Duodenal mucosa (tissue), 2 donors: ENCODE results near the gene BEST4.

Experiments used
- H3K27ac ChIP-seq: one replicate; pipeline ENCODE4 v1.7.0; 2013; ENCODE audit warnings: low read depth, low read length
- H3K27me3 ChIP-seq, 2 donors: one replicate each; pipeline ENCODE4 v1.7.0; 2013; ENCODE audit warnings: low read length in 2 of 2, control low read depth in 1 of 2; ENCODE audit not compliant: insufficient read depth in 2 of 2, control insufficient read depth in 1 of 2
- H3K36me3 ChIP-seq, 2 donors: one replicate each; pipeline ENCODE4 v1.7.0; 2013; ENCODE audit warnings: low read length in 2 of 2, control low read depth in 1 of 2; ENCODE audit not compliant: insufficient read depth in 2 of 2, control insufficient read depth in 1 of 2
- H3K4me1 ChIP-seq, 2 donors: one replicate each; pipeline ENCODE4 v1.7.0; 2013; ENCODE audit warnings: low read length in 2 of 2, control low read depth in 1 of 2; ENCODE audit not compliant: insufficient read depth in 2 of 2, control insufficient read depth in 1 of 2
- H3K4me3 ChIP-seq, 2 donors: one replicate each; pipeline ENCODE4 v1.7.0; 2013; ENCODE audit warnings: low read length in 2 of 2, low read depth in 1 of 2
- H3K9ac ChIP-seq, 2 donors: one replicate each; pipeline ENCODE4 v1.7.0; 2013; ENCODE audit warnings: low read length in 2 of 2, low read depth in 1 of 2
- H3K9me3 ChIP-seq, 2 donors: one replicate each; pipeline ENCODE4 v1.7.0; 2013; ENCODE audit warnings: low read length in 2 of 2, control low read depth in 1 of 2; ENCODE audit not compliant: control insufficient read depth in 1 of 2

BEST4 gene

GRCh38 chr1:44785501-44786137 is 2.4 kb downstream of the BEST4 start:
- Histone ChIP-seq H3K4me3 (peak overlapping the region; percentile 69), H3K9me3 (no peaks in the 10 kb centered on the region), H3K9ac (peak overlapping the region; percentile 5 to 63), H3K36me3 (peaks cover 6 to 10% of the 10 kb centered on the region in 2 donors), H3K4me1 (peaks cover 16 to 24% of the 10 kb centered on the region in 2 donors), H3K27me3 (no peaks in the 10 kb centered on the region), H3K27ac (no peak overlapping the region)

DNA sequence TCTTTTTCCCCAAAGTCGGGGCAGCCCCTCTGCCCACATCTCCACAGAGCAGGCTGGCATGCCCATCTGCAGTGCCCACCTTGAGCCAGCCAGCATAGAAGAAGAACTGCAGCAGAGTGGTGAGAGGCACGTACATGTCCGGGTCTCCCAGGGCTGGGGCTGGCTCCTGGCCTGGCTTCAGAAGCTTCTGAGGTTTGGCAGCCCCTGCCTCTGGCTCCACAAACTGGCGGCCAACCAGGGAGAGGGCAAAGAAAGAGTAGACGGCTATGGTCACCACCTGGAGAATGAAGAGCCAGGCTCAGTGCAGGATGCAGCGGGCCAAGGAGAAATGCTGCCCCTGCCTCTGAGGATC is 3.0 kb downstream of the BEST4 start:
- peaks cover 6 to 16% of the 10 kb centered on the region in 2 donors for H3K36me3 ChIP-seq
- H3K27ac ChIP-seq = no peak overlapping the region
- H3K4me1 ChIP-seq = peaks cover 16 to 24% of the 10 kb centered on the region in 2 donors
- no peak overlapping the region for H3K9ac ChIP-seq
- H3K4me3 ChIP-seq = peak overlapping the region in 1 of 2 donors; percentile 43
- H3K9me3 ChIP-seq = no peaks in the 10 kb centered on the region
- no peaks in the 10 kb centered on the region for H3K27me3 ChIP-seq

DNA sequence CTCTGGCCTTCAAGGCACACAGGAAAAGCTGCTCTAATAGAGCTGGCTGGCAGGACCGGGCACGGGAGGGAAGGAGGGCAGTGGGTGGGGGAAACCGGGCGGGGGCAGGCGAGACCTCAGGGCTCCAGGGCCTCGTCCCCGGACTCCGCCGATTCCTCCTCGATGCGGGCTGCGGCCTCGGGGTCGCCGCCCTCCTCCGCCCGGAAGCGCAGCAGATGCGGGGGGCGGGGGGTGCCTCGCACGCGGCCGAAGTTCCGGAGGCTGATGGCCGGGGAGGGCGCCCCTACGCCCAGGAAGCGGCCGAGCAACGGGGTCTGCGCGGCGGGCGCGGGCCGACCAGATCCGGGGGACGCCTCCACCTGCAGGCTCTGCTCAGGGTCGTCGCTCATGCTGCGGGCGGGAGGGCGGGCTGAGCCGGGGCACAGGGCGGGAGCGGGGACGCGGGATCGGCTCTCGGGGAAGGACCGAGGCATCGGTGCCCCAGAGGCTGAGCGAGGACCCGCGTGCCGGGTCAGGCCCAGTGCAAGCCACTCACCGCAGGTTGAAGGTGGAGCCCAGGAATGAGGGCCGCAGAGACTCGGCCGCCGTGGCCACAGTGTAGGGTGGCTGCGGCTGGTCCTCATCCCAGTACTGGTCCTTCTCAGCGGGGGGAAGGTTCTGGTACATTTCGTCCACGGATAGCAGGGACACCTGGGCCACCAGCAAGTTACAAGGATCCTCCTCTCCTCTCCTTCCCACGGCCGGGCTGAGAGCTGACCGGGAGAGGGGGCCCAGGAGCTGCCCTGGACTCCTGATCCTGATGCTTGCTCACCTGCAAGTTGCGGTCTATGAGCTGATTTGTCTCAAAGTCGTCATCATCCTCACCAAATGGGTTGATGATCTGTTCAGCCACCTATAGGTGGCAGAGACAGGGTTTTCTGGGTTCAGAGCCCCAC is 3.6 kb downstream of the BEST4 start:
- peak overlapping the region; percentile 55 to 61 for H3K4me3 ChIP-seq
- peaks cover 6 to 21% of the 10 kb centered on the region in 2 donors for H3K36me3 ChIP-seq
- H3K4me1 ChIP-seq = peaks cover 16 to 24% of the 10 kb centered on the region in 2 donors
- H3K9me3 ChIP-seq = no peaks in the 10 kb centered on the region
- peak overlapping the region; percentile 45 to 64 for H3K9ac ChIP-seq
- H3K27me3 ChIP-seq = no peaks in the 10 kb centered on the region
- H3K27ac ChIP-seq = no peak overlapping the region

DNA sequence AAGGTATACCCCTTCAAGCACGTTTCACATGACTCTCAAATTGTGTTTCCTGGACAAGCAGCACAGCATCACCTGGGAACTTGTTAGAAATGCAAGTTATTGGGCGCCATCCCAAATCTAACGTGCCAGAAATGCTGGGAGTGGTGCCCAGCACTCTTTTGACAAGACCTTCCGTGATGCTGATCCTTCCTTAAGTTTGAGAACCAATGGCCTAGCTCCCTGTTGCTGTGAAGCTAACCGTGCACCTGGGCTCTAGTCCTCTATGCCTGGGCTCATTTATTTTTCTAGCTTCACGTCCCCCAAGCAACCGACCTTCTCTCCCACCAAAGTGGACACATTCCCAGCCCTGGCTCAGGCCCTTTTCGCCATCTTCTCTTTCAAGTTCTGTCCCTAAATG is 4.3 kb downstream of the BEST4 start:
- Histone ChIP-seq H3K27ac (no peak overlapping the region), H3K9me3 (no peaks in the 10 kb centered on the region), H3K4me3 (peak overlapping the region; percentile 55 to 61), H3K27me3 (no peaks in the 10 kb centered on the region), H3K36me3 (peaks cover 10 to 27% of the 10 kb centered on the region in 2 donors), H3K9ac (peak overlapping the region; percentile 45 to 64), H3K4me1 (peaks cover 16 to 24% of the 10 kb centered on the region in 2 donors)

GRCh38 chr1:44780583-44781121 is 7.3 kb downstream of the BEST4 start:
- Histone ChIP-seq H3K27ac (no peak overlapping the region), H3K27me3 (no peaks in the 10 kb centered on the region), H3K9ac (no peak overlapping the region), H3K9me3 (no peaks in the 10 kb centered on the region), H3K4me3 (no peak overlapping the region), H3K4me1 (peaks cover 28 to 32% of the 10 kb centered on the region in 2 donors), H3K36me3 (peaks cover 15 to 49% of the 10 kb centered on the region in 2 donors)

DNA sequence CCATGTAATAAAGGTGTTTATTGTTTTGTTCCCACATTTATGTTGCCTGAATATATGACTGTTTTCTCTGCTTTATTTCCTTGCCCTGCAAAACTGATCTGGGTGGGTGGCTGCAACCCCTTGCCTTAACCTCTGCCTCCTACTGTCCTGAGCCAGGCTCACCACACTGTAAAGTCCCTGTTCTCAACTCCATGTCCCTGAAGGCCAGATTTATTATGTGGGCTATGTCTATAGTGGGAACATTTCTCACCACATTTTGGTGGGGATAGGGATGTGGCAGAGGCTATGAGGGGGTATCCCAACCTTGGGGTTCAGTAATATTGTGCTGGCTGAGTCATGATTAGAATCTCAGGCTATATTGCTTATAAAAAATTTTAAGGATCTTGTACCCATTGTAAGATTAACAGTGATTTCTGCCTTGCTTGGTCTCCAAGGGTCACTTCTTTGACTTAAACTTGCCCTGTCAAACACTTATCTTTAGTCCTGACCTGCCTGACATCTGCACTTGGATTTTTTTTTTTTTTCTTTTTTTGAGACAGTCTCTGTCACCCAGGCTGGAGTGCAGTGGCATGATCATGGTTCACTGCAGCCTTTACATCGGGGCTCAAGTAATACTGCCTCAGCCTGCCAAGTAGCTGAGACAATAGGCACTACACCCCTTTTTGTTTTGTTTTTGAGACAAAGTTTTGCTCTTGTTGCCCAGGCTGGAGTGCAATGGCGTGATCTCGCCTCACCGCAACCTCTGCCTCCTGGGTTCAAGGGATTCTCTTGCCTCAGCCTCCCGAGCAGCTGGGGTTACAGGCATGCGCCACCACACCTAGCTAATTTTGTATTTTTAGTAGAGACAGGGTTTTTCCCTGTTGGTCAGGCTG is 9.0 kb downstream of the BEST4 start:
- Histone ChIP-seq H3K4me1 (peaks cover 26 to 28% of the 10 kb centered on the region in 2 donors), H3K27ac (no peak overlapping the region), H3K36me3 (peaks cover 15 to 49% of the 10 kb centered on the region in 2 donors), H3K4me3 (no peak overlapping the region), H3K9ac (no peak overlapping the region), H3K27me3 (no peaks in the 10 kb centered on the region), H3K9me3 (no peaks in the 10 kb centered on the region)

GRCh38 chr1:44777969-44778635 is 9.9 kb downstream of the BEST4 start:
- peak overlapping the region in 1 of 2 donors; percentile 3 for H3K9ac ChIP-seq
- no peaks in the 10 kb centered on the region for H3K27me3 ChIP-seq
- peaks cover 15 to 49% of the 10 kb centered on the region in 2 donors for H3K36me3 ChIP-seq
- H3K27ac ChIP-seq = no peak overlapping the region
- peaks cover 21% of the 10 kb centered on the region in 2 donors for H3K4me1 ChIP-seq
- no peaks in the 10 kb centered on the region for H3K9me3 ChIP-seq
- no peak overlapping the region for H3K4me3 ChIP-seq

DNA sequence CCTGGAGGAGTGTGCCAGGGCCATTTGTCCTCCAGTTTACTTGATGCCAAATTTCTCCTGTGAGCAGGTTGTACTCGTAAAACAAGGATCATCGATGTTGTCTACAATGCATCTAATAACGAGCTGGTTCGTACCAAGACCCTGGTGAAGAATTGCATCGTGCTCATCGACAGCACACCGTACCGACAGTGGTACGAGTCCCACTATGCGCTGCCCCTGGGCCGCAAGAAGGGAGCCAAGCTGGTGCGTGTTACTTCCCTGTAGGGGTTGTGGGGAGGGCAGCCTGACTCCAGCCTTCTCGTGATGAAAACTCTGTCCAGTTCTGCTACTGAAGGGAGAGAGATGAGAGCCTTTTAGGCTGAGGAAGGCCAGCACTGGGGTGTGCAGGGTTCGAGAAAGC is 10.4 kb downstream of the BEST4 start:
- Histone ChIP-seq H3K4me3 (peak overlapping the region; percentile 31 to 98), H3K36me3 (peaks cover 15 to 49% of the 10 kb centered on the region in 2 donors), H3K9me3 (no peaks in the 10 kb centered on the region), H3K4me1 (peaks cover 21% of the 10 kb centered on the region in 2 donors), H3K9ac (peak overlapping the region; percentile 3 to 99), H3K27ac (no peak overlapping the region), H3K27me3 (no peaks in the 10 kb centered on the region)

GRCh38 chr1:44776730-44777068 is 11.3 kb downstream of the BEST4 start:
- no peaks in the 10 kb centered on the region for H3K27me3 ChIP-seq
- H3K9me3 ChIP-seq = no peaks in the 10 kb centered on the region
- H3K27ac ChIP-seq = peak overlapping the region; percentile 68
- H3K36me3 ChIP-seq = peaks cover 15 to 49% of the 10 kb centered on the region in 2 donors
- peak overlapping the region; percentile 83 to 99 for H3K9ac ChIP-seq
- H3K4me1 ChIP-seq = peaks cover 21% of the 10 kb centered on the region in 2 donors
- H3K4me3 ChIP-seq = peak overlapping the region; percentile 90 to 98
